GM21717 (cell line): ENCODE data around the gene GHITM.
"Not testable (repeated sequence)": the region's sequence is repeated elsewhere in the genome, so short reads cannot be mapped to it uniquely, and the experiment has no call there.

ENCODE experiments used
- ATAC-seq: cut with Tn5 transposase; IDR thresholded peaks from one replicate; pipeline ENCODE4 v1.9.1; 2021; ENCODE audit warnings: mild to moderate bottlenecking, moderate library complexity; ENCODE audit not compliant: unreplicated experiment

GHITM gene

DNA sequence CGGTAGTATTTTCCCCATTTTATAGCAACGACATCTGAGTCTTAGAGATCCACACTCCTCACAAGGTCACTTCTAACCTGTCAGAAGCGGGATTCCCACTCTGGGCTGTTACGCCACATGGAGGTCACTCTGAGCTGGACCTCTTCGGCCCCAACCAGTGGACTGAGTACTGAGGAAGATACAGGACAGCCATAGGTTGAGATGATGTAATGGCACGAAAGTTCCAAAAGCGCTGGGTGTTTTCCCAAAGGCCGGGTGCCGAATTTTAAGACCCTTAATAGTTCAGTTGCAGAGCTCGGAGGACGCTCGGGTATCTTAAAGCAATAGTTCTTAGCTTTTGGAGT lies 699 bp downstream of the GHITM start:
- no peak for ATAC-seq

DNA sequence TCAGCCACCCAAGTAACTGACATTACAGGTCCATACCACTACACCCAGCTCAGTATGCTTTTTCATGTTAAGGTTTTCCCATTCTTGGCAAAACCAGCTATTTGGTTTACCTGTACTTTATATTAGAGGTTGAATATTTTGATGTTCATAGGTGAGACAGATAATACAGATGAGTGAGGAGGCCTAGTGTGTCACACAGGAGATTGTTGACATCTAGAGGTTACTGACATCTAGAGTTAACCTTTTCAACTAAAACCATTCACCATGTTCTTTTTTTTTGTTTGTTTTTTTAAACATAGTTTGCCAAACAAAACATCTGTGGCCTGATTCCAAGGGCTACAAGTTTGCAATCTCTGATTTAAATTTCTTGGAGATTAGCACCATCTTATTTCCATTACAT lies 8.0 kb downstream of the GHITM start:
- ATAC-seq: no peak

DNA sequence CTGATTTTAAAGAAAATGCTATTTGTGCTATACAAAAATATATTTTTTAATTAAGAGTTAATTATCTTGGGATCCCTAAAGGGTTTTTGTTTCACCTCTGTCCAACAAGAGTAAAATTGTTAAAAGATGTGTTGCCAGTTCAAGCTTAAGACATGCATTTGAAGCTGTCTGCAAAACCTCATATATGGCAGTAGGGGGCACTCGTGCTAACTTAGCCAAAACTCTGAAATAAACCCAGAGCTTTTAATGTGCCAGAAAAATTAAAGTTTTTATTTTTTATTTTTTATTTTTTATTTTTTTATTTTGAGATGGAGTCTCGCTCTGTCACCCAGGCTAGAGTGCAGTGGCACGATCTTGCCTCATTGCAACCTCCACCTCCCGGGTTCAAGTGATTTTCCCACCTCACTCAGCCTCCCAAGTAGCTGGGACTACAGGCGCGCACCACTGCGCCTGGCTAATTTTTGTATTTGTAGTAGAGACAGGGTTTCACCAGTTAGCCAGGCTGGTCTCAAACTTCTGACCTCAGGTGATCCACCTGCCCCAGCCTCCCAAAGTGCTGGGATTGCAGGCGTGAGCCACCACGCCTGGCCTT lies 8.8 kb downstream of the GHITM start:
- peak; percentile 72 for ATAC-seq

GRCh38 chr10:84149854-84150253 lies 10.5 kb downstream of the GHITM start:
- ATAC-seq: no peak

DNA sequence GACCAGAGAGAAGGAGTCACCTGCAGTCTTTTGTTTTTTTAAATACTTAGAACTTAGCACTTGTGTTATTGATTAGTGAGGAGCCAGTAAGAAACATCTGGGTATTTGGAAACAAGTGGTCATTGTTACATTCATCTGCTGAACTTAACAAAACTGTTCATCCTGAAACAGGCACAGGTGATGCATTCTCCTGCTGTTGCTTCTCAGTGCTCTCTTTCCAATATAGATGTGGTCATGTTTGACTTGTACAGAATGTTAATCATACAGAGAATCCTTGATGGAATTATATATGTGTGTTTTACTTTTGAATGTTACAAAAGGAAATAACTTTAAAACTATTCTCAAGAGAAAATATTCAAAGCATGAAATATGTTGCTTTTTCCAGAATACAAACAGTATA lies 13.5 kb downstream of the GHITM start:
- ATAC-seq: no peak

- ATAC-seq: no peak
Measured at GRCh38 chr10:84155521-84155920, 16.2 kb downstream of the GHITM start.

- ATAC-seq: no peak
Measured at GRCh38 chr10:84156009-84156408, 16.7 kb downstream of the GHITM start.

DNA sequence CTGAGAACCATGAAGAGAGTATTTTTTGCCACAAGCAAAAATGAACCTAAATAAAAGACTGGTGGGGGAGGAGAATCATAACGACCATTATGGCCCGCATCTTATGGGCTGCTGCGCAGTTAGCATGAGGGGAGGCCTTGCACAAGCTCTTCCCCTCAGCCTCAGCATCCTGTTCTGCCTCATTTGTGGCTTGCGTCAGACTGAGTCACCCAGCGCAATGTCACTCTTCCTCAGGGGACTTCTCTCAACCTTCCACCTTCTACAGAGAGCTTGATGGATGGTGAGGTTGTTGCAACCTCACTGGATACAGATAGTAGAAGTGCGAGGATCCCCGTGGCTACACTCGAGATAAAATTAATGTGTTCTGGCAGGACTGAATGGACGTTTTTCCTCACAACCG lies 17.5 kb downstream of the GHITM start:
- no peak for ATAC-seq

GRCh38 chr10:84158061-84158460 lies 18.8 kb downstream of the GHITM start:
- no peak for ATAC-seq

DNA sequence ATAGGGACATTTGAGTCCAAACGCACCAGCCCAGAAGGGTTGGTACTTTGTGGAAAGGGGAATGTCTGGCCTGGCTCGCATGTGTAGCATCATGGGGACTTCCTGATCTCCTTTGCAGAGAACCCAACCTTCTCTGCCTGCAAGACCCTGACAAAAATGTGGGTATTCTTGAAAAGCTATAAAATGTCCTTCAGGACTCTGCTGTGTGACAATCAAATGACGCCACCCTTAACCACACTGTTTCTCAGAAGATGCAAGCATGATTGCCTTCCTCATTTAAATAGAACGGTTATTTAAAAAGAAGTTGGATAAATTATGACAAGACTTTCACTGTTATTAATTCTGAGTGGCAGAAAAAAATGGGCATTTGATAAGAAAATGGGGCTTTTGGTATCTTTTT lies 19.2 kb downstream of the GHITM start:
- ATAC-seq: no peak

DNA sequence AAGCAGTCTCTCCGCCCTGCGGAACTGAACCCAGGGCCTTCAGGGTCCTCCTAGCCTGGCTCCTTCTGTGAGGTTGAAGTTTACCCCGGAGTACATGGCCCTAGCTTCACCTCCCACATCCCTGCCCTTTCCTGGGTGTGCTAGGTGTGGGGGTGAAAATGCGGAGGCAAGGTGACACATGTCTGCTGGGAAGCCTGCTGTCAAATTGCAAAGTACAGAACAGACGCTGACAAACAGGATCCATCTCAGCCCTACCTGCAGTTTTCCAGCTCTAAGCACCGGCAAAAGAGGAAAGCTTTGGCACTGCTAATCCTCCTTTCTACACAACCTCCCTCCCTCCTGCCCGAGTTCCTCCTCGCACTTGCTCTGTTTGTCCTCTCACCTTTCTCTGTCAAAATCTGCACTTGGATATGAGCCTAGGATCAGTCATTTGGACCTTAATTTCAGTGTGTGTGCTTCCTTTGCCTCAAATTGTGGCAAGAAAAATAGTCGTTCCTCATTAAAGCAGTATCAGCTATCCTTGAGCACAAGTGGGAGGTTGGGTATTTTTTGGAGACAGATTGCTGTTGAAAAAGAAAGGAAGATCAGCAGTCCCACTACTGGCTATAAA lies 19.9 kb downstream of the GHITM start:
- ATAC-seq: no peak

GRCh38 chr10:84160663-84161362 lies 21.5 kb downstream of the GHITM start:
- no peak for ATAC-seq

DNA sequence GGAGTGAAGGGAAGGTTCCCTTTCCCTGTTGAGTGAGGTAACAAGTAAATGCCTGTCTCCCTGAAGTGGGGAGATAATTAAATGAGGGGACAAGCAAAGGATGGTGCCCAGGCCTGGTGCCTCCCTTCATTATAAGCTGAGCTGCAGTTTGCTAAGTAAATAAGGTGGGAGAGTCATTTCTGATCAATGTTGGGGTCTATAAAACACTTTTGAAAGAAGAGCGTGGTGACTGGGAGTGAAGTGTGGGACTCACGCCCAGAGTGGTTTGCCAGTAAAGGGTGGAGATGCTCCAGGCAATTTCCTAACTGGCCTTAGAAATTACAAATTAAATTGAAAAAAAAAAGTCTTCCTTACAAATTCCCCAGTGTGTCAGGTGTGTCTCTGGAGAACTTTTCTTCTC lies 24.7 kb downstream of the GHITM start:
- ATAC-seq: no peak

DNA sequence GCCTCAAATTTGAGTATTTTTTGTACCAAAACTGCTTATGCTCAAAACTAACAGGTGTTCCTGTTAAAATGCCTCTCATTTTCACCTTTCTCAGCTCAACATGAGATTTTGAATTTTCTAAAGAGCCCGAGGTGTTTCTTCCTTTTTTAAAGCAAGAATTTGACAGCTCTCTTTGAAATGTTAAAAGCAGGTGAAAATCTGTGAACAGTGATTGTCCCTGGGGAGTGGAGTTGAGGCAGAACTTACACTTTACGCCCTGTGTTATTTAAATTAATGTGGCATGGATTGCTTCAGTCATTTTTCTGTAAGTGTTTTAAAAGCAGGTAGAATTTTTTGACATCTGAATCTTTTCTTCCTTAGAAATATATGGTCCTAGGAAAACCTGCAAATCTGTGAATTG lies 25.1 kb downstream of the GHITM start:
- no peak for ATAC-seq

DNA sequence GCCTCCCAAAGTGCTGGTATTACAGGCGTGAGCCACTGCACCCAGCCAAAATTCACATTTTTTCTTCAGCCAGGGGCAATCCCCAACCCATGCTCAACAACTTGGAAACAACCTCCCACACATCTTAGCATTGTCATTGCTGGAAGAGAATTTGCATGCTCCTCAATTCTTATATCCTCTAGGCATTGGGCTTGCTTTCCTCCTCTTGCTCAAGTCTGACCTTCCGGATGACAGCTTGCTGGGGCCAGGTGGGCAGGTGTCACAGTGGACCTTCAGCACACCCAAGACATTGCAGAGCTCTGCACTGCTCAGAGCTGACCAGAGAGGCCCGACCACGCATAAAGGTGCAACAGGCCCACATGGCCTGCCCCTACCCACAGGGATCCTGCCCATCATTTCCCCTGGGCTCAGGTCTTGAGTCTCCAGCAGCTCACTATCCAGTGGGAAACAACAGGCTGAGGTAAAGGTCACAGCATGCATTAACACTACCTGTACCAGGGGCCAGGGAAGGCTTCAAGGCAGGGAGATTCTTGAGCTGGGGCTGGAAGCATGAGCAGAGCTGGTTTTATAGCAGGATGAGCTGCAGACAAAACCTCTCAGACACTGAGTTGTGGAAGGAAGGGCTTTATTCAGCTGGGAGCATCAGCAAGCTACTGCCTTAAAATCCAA lies 27.4 kb downstream of the GHITM start:
- no peak for ATAC-seq

DNA sequence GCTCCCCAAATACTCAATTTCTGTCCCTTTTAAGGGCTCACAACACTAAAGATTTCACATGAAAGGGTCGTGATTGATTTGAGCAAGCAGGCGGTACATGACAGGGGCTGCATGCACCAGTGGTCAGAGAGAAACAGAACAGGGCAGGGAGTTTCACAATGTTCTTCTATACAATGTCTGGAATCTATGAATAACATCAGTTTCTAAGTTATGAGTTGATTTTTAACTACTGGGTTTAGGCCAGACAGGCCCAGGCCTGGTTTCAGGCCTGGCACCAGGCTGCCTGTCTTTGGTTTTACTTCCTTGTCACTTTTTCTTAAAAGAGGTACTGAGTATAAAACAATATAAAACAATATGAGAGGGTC lies 28.0 kb downstream of the GHITM start:
- ATAC-seq: not testable (repeated sequence)

- ATAC-seq: not testable (repeated sequence)
Measured at GRCh38 chr10:84168382-84168781, 29.1 kb downstream of the GHITM start.

GRCh38 chr10:84171237-84171636 lies 31.9 kb downstream of the GHITM start:
- ATAC-seq: not testable (repeated sequence)

- peak; percentile 29 for ATAC-seq
Measured at GRCh38 chr10:84171700-84172466, 32.6 kb downstream of the GHITM start.

- ATAC-seq: peak; percentile 68
Measured at GRCh38 chr10:84172467-84173356, 33.4 kb downstream of the GHITM start.
